GM10248 (cell line): ENCODE measurements around the gene GPS1.

Experiments
- CTCF ChIA-PET: fragments of 300-600 bp; sonication (Branson Sonifier 250); formaldehyde crosslinking; extraction: SDS; loops from one replicate; lab custom pipeline; 2021; ENCODE audit warnings: antibody characterized with exemption; lab: Yijun Ruan, JAX
- POLR2A ChIA-PET: fragments of 350-650 bp; sonication (Branson Sonifier 250); formaldehyde crosslinking; extraction: SDS; loops from one replicate; lab custom pipeline; 2020; ENCODE audit warnings: antibody characterized with exemption; lab: Yijun Ruan, JAX
- DNase-seq: peaks from one replicate; pipeline ENCODE4 v3.0.0; 2012; ENCODE audit errors: extremely low spot score
- TF ChIP-seq, protein P1 (sequence below): IDR thresholded peaks from 2 replicates; pipeline ENCODE4 v1.5.1; 2012; ENCODE audit warnings: mild to moderate bottlenecking, low read depth; ENCODE audit errors: extremely low read depth, missing control alignments, control extremely low read depth

The GPS1 gene

DNA sequence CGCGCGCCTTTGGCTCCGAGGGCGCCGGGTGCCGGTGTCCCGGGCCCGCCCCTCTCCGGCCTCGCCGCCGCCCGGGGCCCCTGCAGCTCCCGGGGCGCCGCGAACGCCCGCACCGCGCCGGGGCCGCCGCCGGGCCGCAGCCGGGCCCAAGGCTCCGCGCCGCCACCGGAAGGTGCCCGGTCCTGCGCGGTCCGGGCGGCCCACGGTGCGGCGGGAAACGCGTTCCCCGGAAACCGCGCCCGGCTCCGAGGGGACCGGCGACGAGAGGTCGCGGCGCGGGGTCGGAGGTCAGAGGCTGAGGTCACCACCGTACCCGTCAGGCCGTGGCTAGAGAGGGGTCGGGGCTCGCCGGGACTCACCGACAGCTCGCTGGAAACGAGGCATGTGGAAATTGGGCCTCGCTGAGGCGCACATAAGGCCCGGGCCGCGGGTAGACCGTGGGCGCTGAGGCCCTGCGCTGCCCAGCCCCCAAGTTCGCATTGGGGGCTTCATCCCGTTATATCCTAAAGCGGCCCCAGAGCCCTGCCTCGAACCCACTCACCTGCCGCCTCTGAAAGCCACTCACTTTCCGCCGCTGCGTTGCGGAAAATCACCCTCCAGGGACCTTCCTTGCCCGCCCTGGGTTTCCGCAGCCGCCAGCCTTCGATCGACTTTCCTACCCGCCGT lies 14.1 kb downstream of the GPS1 start, which contains the start of gene DUS1L:
TSS of gene DUS1L (minus strand) at position 167 of the 666 bp plus-strand sequence. CDS start 745 bp downstream, outside the sequence.
- peak; percentile 92 for DNase-seq
- POLR2A ChIA-PET: no interaction called here
- TF ChIP-seq, protein P1, sequence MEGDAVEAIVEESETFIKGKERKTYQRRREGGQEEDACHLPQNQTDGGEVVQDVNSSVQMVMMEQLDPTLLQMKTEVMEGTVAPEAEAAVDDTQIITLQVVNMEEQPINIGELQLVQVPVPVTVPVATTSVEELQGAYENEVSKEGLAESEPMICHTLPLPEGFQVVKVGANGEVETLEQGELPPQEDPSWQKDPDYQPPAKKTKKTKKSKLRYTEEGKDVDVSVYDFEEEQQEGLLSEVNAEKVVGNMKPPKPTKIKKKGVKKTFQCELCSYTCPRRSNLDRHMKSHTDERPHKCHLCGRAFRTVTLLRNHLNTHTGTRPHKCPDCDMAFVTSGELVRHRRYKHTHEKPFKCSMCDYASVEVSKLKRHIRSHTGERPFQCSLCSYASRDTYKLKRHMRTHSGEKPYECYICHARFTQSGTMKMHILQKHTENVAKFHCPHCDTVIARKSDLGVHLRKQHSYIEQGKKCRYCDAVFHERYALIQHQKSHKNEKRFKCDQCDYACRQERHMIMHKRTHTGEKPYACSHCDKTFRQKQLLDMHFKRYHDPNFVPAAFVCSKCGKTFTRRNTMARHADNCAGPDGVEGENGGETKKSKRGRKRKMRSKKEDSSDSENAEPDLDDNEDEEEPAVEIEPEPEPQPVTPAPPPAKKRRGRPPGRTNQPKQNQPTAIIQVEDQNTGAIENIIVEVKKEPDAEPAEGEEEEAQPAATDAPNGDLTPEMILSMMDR: no peak
- CTCF ChIA-PET: interaction anchor here (1.0 to 2.1 kb wide), 5 partner anchors 9 to 141 kb away, joined by 3 to 6 read pairs (median 5); partner anchors contain the start of gene DCXR

DNA sequence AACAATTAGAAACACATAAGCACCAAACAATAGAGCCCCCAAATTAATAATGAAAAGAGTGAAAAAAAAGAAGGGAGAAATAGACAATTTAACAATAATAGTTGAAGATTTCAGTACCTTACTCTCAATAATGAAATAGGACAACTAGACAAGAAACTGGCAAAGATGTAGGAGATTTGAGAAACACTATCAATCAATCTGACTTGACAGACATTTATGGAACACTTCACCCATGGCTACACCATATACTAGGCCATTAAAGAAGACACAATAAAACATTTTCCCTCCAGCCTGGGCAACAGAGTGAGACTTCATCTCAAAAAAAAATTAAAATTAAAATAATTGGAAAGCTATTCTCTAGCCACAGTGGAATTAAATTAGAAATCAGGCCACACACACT lies 18.9 kb downstream of the GPS1 start:
- DNase-seq: no peak
- ChIA-PET CTCF (interaction anchor here (1.2 kb wide), 1 partner anchor 130 kb away, joined by 3 read pairs; no protein-coding TSS in a partner anchor), POLR2A (no interaction called here)
- TF ChIP-seq, protein P1: no peak

DNA sequence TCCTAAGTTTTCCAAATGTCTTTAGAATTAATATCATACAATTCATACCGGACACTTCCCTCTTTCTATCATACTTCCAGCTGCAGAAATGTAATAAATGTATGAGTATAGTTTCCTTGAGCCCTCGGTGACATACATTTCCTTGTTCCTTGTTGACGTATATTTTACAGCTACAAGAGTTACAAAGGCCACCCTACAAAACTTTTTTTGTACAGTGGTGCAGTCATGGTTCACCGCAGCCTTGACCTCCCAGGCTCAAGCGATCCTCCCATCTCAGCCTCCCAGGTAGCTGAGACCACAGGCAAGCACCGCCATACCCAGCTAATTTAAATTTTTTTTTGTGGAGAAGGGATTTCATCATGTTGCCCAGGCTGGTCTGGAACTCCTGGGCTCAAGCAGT lies 21.1 kb downstream of the GPS1 start:
- DNase-seq: no peak
- CTCF ChIA-PET: interaction anchor here (0.7 to 1.2 kb wide), 2 partner anchors 35 to 114 kb away, joined by 3 to 5 read pairs; partner anchors contain the start of gene DCXR
- POLR2A ChIA-PET: no interaction called here
- TF ChIP-seq, protein P1: no peak

DNA sequence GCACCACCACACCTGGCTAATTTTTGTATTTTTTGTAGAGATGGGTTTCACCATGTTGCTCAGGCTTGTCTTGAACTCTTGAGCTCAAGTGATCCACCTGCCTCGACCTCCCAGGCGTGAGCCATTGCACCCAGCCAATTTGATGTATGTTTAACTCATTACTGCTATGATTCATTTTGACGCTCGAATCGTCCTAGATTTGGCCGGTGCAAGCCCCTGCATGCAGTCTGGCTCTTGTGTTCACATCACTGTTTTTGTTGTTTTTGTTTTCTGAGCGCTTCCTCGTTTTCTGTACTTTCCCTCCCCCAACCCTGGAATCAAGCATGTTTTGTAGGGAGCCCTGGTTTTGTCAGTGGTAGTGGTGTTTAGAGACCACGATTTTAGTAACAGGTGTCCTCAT lies 21.7 kb downstream of the GPS1 start:
- POLR2A ChIA-PET: no interaction called here
- no peak for DNase-seq
- CTCF ChIA-PET: interaction anchor here (0.7 to 1.6 kb wide), 3 partner anchors 20 to 114 kb away, joined by 3 to 5 read pairs (median 3); partner anchors contain the start of gene DCXR
- TF ChIP-seq, protein P1: no peak

DNA sequence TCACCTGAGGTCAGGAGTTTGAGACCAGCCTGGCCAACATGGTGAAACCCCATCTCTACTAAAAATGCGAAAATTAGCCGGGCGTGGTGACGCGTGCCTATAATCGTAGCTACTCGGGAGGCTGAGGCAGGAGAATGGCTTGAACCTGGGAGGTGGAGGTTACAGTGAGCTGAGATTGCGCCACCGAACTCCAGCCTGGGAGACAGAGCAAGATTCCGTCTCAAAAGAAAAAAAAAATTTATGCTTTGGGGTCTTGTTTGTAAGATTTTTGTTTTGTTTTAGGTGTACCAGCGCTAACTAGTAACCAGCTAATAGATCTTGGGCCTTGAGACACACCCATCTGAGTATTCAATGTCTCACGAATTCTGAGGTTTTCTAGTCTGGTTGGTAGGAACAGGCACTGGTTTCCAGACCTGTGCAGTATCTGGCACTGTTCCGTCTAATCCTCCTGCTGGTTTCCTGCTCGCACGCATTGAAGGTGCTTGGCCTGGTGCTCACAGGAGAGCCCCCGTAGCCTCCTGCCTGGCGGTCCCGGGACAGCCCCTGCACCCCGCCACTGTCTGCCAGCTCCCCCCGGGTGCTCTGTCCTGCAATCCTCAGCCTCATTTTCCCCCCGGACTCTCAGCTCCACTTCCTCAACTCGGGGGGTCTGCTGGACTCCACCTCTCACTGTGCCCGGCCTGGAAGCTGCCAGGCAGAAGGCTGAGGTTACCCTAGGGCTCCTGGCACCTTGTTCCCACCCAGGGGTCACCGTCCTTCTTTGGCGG lies 24.5 kb downstream of the GPS1 start:
- TF ChIP-seq, protein P1: no peak
- no peak for DNase-seq
- ChIA-PET POLR2A (interaction anchor here (0.5 to 1.1 kb wide), 2 partner anchors 10 to 269 kb away, joined by 3 to 4 read pairs; no protein-coding TSS in a partner anchor), CTCF (interaction anchor here (0.9 to 2.4 kb wide), 4 partner anchors 9 to 46 kb away, joined by 3 to 5 read pairs (median 3); partner anchors contain the start of gene DCXR)
